ENCODE measurements around the gene ZNF710.
A peak's percentile ranks its signal among the peaks of the same experiment; 100 is the strongest.

Gene ZNF710

DNA sequence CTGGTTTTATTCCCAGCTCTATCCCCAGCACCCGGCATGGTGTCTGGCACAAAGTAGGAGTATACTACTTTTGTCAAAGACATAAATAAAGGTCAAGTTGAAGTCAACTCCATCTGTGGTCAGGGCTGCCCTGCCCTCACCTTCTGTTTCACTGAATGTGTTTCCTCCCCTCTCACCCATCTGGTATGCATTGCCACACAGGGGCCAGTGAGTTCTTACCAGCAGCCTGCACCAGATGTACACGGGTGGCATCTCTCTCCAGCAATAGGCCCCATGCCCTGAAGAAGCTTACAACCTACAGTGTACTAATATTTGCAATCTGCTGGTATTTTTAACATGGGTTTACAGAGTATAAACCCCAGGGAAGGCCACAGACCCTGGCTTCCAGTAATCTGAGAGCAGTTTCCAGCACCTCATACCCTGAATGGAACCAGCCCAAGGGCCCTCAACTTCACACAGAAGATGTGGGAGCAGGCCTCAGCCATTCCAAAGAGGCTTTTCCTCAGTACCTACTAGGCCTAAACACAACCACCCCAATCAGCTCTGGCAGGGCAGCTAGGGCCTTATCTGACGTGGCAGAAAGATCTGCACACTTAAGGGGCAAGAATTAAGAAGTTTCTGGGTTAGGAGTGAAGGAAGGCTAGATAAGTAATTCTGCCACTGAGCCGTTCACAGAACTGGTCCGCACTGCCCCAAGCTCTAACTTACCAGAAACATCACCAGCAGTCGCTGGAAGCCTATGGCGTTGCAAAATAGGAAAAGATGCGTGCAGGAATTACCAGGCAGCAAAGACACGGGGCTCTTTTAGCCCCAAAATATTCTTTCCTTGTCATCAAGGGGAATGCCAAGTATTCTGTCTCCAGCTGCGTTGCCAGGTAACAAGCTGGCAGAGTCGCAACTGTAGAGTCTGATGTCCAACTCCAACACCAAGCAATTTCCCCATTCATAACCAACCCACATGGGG, 99.0 kb downstream of the ZNF710 start:
- H3K4me3 ChIP-seq (ENCODE audit: low read depth, low read length), result peak overlapping the region; percentile 75
- CTCF ChIA-PET, result interaction anchor here (1.1 to 2.2 kb wide), 4 partner anchors 11 to 121 kb away, joined by 3 to 10 read pairs (median 6); no protein-coding TSS in a partner anchor
- POLR2A ChIA-PET, result interaction anchor here (0.5 to 1.6 kb wide), 2 partner anchors 71 to 133 kb away, joined by 3 to 5 read pairs; partner anchors contain the start of genes CIB1 and GDPGP1
- DNase-seq (ENCODE audit: low read depth, low spot score), result no peak
- TF ChIP-seq, protein P1, sequence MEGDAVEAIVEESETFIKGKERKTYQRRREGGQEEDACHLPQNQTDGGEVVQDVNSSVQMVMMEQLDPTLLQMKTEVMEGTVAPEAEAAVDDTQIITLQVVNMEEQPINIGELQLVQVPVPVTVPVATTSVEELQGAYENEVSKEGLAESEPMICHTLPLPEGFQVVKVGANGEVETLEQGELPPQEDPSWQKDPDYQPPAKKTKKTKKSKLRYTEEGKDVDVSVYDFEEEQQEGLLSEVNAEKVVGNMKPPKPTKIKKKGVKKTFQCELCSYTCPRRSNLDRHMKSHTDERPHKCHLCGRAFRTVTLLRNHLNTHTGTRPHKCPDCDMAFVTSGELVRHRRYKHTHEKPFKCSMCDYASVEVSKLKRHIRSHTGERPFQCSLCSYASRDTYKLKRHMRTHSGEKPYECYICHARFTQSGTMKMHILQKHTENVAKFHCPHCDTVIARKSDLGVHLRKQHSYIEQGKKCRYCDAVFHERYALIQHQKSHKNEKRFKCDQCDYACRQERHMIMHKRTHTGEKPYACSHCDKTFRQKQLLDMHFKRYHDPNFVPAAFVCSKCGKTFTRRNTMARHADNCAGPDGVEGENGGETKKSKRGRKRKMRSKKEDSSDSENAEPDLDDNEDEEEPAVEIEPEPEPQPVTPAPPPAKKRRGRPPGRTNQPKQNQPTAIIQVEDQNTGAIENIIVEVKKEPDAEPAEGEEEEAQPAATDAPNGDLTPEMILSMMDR (IDR thresholded peaks at IDR 0.05; ENCODE audit: insufficient read depth, low read length, missing control alignments), result no peak

DNA sequence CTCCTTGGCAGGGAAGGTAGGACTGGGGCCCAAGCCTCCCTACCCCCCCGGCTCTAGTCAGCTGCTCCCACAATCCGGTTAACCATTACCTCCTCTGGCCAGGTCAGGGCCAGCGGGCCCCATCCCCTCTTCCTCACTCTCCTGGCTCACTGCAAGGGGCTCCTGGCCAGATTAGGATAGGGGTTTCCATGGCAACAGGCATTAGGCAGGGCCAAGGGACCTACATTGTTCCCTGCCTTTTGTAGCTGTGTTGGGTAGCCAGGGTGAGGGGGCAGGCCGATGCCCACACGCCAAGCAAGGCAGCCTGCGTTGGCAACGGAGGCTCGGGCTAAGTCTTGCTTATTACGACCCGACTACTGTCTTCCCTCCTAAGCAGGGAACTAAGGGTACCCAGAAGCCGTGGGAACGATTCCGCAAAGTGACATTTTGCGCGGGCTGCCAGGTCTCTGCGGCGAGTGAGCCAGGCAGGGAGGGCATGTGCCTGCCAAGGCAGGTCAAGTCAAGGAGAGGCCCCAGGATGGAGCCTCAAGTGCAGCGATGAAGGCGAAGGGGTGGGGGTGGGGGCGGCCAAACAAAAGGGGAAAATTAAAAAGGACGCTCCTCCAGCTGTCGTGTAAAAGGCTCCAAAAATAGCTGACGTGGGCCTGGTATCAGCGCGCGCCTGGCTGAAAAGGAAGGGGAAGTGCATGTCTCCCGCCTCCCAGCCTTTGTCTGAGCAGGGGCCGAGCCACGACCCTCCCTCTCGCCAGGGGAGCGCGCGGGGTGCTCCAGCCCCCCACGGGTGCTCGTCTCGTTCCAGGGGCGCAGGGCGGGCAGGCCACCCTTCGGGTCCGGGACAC, 100.2 kb downstream of the ZNF710 start:
- ChIA-PET POLR2A (interaction anchor here (0.5 to 1.4 kb wide), 4 partner anchors 12 to 207 kb away, joined by 3 to 4 read pairs (median 3); partner anchors contain the start of gene AP3S2), CTCF (interaction anchor here (0.6 to 3.4 kb wide), 3 partner anchors 15 to 180 kb away, joined by 4 to 10 read pairs (median 5); no protein-coding TSS in a partner anchor)
- TF ChIP-seq, protein P1 (IDR thresholded peaks at IDR 0.05; ENCODE audit: insufficient read depth, low read length, missing control alignments), result no peak
- no peak for DNase-seq (ENCODE audit: low read depth, low spot score)
- peak overlapping the region; percentile 75 for H3K4me3 ChIP-seq (ENCODE audit: low read depth, low read length)

DNA sequence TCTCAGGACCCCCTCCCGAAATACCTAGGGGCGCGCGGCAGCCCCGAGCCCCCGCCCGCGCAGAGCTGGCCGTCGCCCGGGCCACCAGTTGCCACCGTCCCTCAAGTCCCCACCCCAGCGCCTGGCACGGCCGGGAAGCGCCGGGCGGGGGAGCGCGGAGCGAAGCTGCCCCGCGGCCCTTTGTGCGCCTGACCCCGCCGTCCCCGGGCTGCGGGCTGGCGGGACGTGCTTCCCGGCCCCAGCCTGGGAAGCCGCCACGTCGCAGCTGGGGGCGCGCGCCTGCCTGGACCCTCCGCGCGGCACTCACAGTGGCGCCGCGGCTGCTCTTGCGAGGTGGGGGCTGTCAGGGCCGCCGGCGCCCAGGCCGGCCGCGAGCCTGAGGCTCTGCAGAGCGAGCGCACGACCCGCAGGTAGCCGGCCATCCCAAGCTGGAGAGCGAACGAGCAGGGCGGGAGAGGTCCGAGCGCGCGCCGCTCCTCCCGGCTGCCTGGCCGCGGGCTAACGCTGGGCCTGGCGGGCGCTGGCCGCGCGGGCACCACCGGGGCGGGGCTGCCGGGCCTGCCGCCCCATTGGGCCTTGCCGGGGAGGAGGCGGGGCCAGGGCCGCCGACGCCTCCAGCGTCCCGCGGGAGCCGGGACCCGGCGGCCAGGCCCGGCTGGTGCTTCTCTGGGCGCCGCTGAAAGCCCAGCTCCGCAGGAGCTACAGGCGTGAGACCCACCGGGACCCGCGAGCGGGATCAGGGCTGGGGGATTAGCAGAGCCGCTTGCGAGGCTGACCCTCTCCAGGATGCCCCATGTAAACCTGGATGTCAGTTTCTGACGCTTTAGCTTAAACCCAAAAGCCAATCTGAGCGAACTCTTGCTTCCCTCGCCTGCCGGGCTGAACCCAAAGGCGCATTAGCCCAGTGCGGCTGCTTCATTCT, 101.1 kb downstream of the ZNF710 start, which contains the start of gene IDH2:
IDH2 (minus strand) TSS at position 500 of the 922 bp plus-strand sequence; CDS start at position 422, 78 bp downstream.
- ChIA-PET POLR2A (interaction anchor here (0.5 to 1.4 kb wide), 9 partner anchors 13 to 209 kb away, joined by 3 to 4 read pairs (median 3); partner anchors contain the start of gene AP3S2), CTCF (interaction anchor here (0.6 to 3.4 kb wide), 6 partner anchors 16 to 311 kb away, joined by 3 to 10 read pairs (median 4); partner anchors contain the start of genes CIB1 and GDPGP1)
- H3K4me3 ChIP-seq (ENCODE audit: low read depth, low read length), result peak within 1 kb of the TSS; percentile 75
- DNase-seq (ENCODE audit: low read depth, low spot score), result no peak
- TF ChIP-seq, protein P1 (IDR thresholded peaks at IDR 0.05; ENCODE audit: insufficient read depth, low read length, missing control alignments), result no peak

DNA sequence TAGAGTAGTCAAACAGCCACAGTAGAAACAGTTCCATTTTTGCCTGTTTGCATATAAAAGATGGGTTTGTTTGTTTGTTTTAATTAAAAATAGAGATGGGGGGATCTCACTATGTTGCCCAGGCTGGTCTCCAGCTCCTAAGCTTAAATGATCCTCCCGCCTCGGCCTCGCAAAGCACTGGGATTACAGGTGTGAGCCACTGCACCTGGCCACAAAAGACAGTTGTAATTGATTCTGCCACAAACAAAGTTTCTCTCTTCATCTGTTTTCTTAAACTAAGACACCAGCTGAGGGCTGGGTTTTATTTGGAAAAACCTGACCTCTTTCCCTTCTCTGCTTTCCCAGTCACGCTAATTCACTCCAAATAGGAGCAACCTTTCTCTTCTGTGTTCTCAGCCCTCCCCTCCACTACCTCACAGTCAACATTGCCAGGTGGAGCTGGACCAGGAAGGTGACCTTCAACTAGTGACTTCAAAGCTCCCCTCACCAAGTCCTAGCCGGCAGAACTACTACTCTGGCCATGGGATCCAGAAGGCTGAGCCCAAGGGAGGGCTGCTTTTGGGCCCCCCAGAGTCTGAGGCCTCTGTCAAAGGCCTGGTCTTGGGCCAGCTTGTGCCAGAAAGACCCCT, 102.7 kb downstream of the ZNF710 start:
- CTCF ChIA-PET, result interaction anchor here (1.1 to 3.4 kb wide), 5 partner anchors 15 to 343 kb away, joined by 3 to 10 read pairs (median 3); no protein-coding TSS in a partner anchor
- TF ChIP-seq, protein P1 (IDR thresholded peaks at IDR 0.05; ENCODE audit: insufficient read depth, low read length, missing control alignments), result no peak
- no peak for DNase-seq (ENCODE audit: low read depth, low spot score)
- POLR2A ChIA-PET, result no interaction called here
- no peak overlapping the region for H3K4me3 ChIP-seq (ENCODE audit: low read depth, low read length)

DNA sequence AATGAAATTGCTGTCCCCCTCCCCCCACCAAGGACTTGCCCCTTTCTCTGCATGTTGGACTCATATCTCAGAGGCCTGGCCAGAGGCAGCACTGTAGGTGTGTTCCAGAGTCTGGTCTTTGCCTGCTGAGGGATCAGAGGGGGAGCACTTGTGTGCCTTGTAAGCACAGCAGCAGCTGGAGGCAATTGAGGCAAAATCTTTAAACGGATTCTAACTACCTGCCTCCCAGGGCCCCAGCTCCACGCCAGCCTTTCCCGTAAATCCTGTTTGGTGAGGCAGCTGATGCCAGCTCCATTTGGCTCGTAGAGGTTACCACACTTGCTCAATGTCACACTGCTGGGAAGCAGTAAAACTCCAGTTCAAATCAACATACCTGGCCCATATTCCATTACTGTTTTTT, 103.4 kb downstream of the ZNF710 start:
- CTCF ChIA-PET, result interaction anchor here (1.1 to 3.4 kb wide), 5 partner anchors 14 to 344 kb away, joined by 3 to 10 read pairs (median 3); no protein-coding TSS in a partner anchor
- DNase-seq (ENCODE audit: low read depth, low spot score), result no peak
- TF ChIP-seq, protein P1 (IDR thresholded peaks at IDR 0.05; ENCODE audit: insufficient read depth, low read length, missing control alignments), result no peak
- POLR2A ChIA-PET, result no interaction called here
- no peak overlapping the region for H3K4me3 ChIP-seq (ENCODE audit: low read depth, low read length)
